ENCODE data around the gene P4HTM.

P4HTM gene

DNA sequence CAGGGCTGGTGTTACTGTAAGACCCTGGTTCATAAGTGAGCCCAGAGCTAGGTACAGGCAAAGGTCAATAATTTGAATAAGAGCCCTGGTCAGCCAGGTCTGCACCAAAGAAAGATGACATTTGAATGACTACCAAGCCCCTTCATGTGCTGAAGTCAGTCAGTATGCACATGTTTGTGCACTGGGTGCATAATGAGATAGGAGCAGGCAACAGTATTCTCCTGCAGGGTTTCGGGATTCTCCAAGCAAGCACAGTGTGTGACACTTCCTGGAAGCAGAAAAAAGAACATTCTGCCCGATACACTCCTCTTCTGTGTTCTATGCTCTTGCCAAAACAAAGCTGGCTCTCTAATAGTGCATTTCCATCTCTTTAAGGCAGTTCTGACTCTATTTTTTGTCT lies 44.6 kb downstream of the P4HTM start:
- H3K4me1 ChIP-seq (ENCODE audit: insufficient read depth, poor library complexity, severe bottlenecking), result no peaks in the 10 kb centered on the region
- DNase-seq (ENCODE audit: low spot score), result no peak
- TF ChIP-seq, protein P1, sequence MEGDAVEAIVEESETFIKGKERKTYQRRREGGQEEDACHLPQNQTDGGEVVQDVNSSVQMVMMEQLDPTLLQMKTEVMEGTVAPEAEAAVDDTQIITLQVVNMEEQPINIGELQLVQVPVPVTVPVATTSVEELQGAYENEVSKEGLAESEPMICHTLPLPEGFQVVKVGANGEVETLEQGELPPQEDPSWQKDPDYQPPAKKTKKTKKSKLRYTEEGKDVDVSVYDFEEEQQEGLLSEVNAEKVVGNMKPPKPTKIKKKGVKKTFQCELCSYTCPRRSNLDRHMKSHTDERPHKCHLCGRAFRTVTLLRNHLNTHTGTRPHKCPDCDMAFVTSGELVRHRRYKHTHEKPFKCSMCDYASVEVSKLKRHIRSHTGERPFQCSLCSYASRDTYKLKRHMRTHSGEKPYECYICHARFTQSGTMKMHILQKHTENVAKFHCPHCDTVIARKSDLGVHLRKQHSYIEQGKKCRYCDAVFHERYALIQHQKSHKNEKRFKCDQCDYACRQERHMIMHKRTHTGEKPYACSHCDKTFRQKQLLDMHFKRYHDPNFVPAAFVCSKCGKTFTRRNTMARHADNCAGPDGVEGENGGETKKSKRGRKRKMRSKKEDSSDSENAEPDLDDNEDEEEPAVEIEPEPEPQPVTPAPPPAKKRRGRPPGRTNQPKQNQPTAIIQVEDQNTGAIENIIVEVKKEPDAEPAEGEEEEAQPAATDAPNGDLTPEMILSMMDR (IDR thresholded peaks at IDR 0.05; ENCODE audit: poor library complexity, severe bottlenecking), result no peak
- no peaks in the 10 kb centered on the region for H3K27me3 ChIP-seq (ENCODE audit: insufficient read depth, poor library complexity, severe bottlenecking)
- no peak for ATAC-seq (ENCODE audit: low read depth)
- H3K9me3 ChIP-seq (ENCODE audit: severe bottlenecking), result no peaks in the 10 kb centered on the region
- peaks cover 77% of the 10 kb centered on the region for H3K36me3 ChIP-seq (ENCODE audit: low read depth)
- no peak overlapping the region for H3K27ac ChIP-seq (ENCODE audit: poor library complexity, severe bottlenecking)
- H3K4me3 ChIP-seq (ENCODE audit: severe bottlenecking), result no peak overlapping the region

DNA sequence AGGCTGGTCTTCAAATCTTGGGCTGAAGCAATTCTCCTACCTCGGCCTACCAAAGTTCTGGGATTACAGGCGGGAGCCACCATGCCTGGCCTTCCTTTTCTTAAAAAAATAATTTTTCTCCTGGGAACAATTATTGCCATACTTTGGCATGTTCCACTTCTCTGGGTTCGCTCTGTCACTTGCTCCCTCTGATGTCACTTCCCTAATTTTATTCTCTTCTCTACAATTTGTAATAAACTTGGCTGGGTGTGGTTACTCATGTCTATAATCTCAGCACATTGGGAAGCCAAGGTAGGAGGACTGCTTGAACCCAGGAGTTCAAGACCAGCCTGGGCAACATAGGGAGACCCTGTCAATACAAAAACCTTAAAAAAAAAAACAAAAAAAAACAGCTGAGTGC lies 45.2 kb downstream of the P4HTM start:
- no peaks in the 10 kb centered on the region for H3K27me3 ChIP-seq (ENCODE audit: insufficient read depth, poor library complexity, severe bottlenecking)
- H3K9me3 ChIP-seq (ENCODE audit: severe bottlenecking), result no peaks in the 10 kb centered on the region
- DNase-seq (ENCODE audit: low spot score), result no peak
- no peaks in the 10 kb centered on the region for H3K4me1 ChIP-seq (ENCODE audit: insufficient read depth, poor library complexity, severe bottlenecking)
- TF ChIP-seq, protein P1 (IDR thresholded peaks at IDR 0.05; ENCODE audit: poor library complexity, severe bottlenecking), result no peak
- H3K36me3 ChIP-seq (ENCODE audit: low read depth), result peaks cover 74% of the 10 kb centered on the region
- ATAC-seq (ENCODE audit: low read depth), result no peak
- no peak overlapping the region for H3K27ac ChIP-seq (ENCODE audit: poor library complexity, severe bottlenecking)
- no peak overlapping the region for H3K4me3 ChIP-seq (ENCODE audit: severe bottlenecking)

DNA sequence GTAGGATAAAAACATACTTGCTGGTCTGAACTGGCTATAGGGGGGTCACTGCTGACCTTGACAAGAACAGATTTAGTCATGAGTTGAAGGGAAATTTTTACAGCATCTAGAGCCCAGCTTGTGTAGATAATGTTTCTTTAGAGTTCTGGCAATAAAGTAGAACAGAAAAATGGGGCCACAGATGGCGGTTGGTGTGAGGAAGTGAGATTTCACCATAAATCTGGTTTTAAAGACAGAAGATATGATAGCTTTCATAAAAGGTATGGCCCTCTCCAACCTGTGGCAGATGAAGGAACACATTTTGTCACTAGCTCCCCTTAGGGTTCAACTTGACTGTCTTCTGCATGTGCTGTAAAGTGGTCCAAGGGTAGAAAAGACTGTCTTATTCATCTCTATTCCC lies 63.5 kb downstream of the P4HTM start:
- DNase-seq (ENCODE audit: low spot score) (no peak), ATAC-seq (ENCODE audit: low read depth) (no peak)
- no peak overlapping the region for H3K4me3 ChIP-seq (ENCODE audit: severe bottlenecking)
- TF ChIP-seq, protein P1 (IDR thresholded peaks at IDR 0.05; ENCODE audit: poor library complexity, severe bottlenecking), result no peak
- peaks cover 75% of the 10 kb centered on the region for H3K36me3 ChIP-seq (ENCODE audit: low read depth)
- no peaks in the 10 kb centered on the region for H3K4me1 ChIP-seq (ENCODE audit: insufficient read depth, poor library complexity, severe bottlenecking)
- H3K27ac ChIP-seq (ENCODE audit: poor library complexity, severe bottlenecking), result no peak overlapping the region
- H3K27me3 ChIP-seq (ENCODE audit: insufficient read depth, poor library complexity, severe bottlenecking), result no peaks in the 10 kb centered on the region
- no peaks in the 10 kb centered on the region for H3K9me3 ChIP-seq (ENCODE audit: severe bottlenecking)

DNA sequence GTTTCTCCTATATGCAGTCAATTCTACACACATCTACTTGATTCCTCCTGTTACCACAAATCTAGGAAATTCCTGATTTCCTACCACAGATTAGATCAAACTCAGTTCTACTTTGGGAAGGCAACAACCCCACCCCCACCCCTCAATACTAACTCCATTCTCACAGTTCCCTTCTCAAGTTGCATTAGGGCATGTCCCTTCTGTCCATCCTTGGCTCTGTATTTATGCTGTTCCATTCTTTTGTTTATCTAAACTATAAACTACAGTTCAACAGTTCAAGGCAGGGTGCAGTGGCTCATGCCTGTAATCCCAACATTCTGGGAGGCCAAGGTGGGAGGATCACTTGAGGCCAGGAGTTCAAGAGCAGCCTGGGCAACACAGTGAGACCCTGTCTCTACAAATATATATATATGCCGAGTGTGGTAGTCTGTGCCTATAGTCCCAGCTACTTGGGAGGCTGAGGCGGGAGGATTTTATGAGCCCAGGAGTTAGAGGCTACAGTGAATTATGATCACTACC lies 64.4 kb downstream of the P4HTM start:
- peaks cover 71% of the 10 kb centered on the region for H3K36me3 ChIP-seq (ENCODE audit: low read depth)
- no peaks in the 10 kb centered on the region for H3K9me3 ChIP-seq (ENCODE audit: severe bottlenecking)
- no peaks in the 10 kb centered on the region for H3K27me3 ChIP-seq (ENCODE audit: insufficient read depth, poor library complexity, severe bottlenecking)
- no peak for DNase-seq (ENCODE audit: low spot score)
- no peak overlapping the region for H3K4me3 ChIP-seq (ENCODE audit: severe bottlenecking)
- TF ChIP-seq, protein P1 (IDR thresholded peaks at IDR 0.05; ENCODE audit: poor library complexity, severe bottlenecking), result no peak
- no peak for ATAC-seq (ENCODE audit: low read depth)
- H3K4me1 ChIP-seq (ENCODE audit: insufficient read depth, poor library complexity, severe bottlenecking), result no peaks in the 10 kb centered on the region
- H3K27ac ChIP-seq (ENCODE audit: poor library complexity, severe bottlenecking), result no peak overlapping the region

Data from RWPE2 (cell line).